Measurements from ENCODE around the gene SLC44A4. TPM values are rescaled to one million over a fixed set of nuclear protein-coding genes. Genes with fewer than 3 reads are reported as not detected.
"Not testable (repeated sequence)": the region's sequence is repeated elsewhere in the genome, so short reads cannot be mapped to it uniquely, and the experiment has no call there.

SLC44A4 gene
- total and polyA plus RNA-seq, 8 donors, result 35.4 to 201 (median 121) TPM

- no peaks in the 10 kb centered on the region for H3K36me3 ChIP-seq
- WGBS, 5 donors, result 31 to 53% (median 39%) methylated on average over 4 of the region's 4 CpGs
- intact Hi-C loops (cut with DNase I; ENCODE audit: low total_unique reads), result no loop called here
- no peaks in the 10 kb centered on the region for H3K9me3 ChIP-seq
- peaks cover 31 to 61% (median 51%) of the 10 kb centered on the region in 4 donors for H3K4me1 ChIP-seq
- no peak overlapping the region for H3K4me3 ChIP-seq
- no peak for TF ChIP-seq CTCF (IDR thresholded peaks at IDR 0.05)
- no peak for TF ChIP-seq POLR2A (IDR thresholded peaks at IDR 0.05)
- TF ChIP-seq POLR2AphosphoS5 (IDR thresholded peaks at IDR 0.05), result no peak
- peak overlapping the region; percentile 89 to 99 (median 98) for H3K27ac ChIP-seq
- DNase-seq, result no peak
- H3K27me3 ChIP-seq, result no peaks in the 10 kb centered on the region
Measured at GRCh38 chr6:31825553-31825952, 53.2 kb downstream of the SLC44A4 start.

- Histone ChIP-seq H3K4me1 (peaks cover 49 to 76% (median 69%) of the 10 kb centered on the region in 4 donors), H3K27ac (peak overlapping the region; percentile 30 to 99 (median 98))
- H3K36me3 ChIP-seq; DNase-seq; intact Hi-C loops (cut with DNase I; ENCODE audit: low total_unique reads); H3K27me3 ChIP-seq; H3K4me3 ChIP-seq; H3K9me3 ChIP-seq: not testable (repeated sequence)
- WGBS, 5 donors, result 78 to 90% (median 88%) methylated on average over 9 of the region's 9 CpGs
Measured at GRCh38 chr6:31823592-31824196, 55.1 kb downstream of the SLC44A4 start.

- peak overlapping the region; percentile 89 to 99 (median 98) for H3K27ac ChIP-seq
- H3K36me3 ChIP-seq, result no peaks in the 10 kb centered on the region
- no peaks in the 10 kb centered on the region for H3K27me3 ChIP-seq
- H3K9me3 ChIP-seq, result no peaks in the 10 kb centered on the region
- intact Hi-C loops (cut with DNase I; ENCODE audit: low total_unique reads), result no loop called here
- TF ChIP-seq POLR2AphosphoS5 (IDR thresholded peaks at IDR 0.05), result peak; percentile 89 to 94 (median 91)
- no peak for TF ChIP-seq CTCF (IDR thresholded peaks at IDR 0.05)
- peak in 1 of 4 donors; percentile 62 for TF ChIP-seq POLR2A (IDR thresholded peaks at IDR 0.05)
- peak; percentile 17 for TF ChIP-seq EP300 (IDR thresholded peaks at IDR 0.05)
- 1 to 2% (median 1%) methylated on average over 22 to 25 of the region's 25 CpGs for WGBS, 5 donors
- peak; percentile 88 to 93 for DNase-seq
- H3K4me3 ChIP-seq, result peak overlapping the region; percentile 41 to 54 (median 48)
- peaks cover 61 to 89% (median 81%) of the 10 kb centered on the region in 4 donors for H3K4me1 ChIP-seq
Measured at GRCh38 chr6:31822036-31822821, 56.6 kb downstream of the SLC44A4 start.

- no peaks in the 10 kb centered on the region for H3K27me3 ChIP-seq
- 1 to 4% (median 3%) methylated on average over 38 to 39 of the region's 39 CpGs for whole genome bisulfite sequencing, 5 donors
- no peaks in the 10 kb centered on the region for H3K9me3 ChIP-seq
- peak; percentile 84 to 87 for DNase-seq
- H3K36me3 ChIP-seq, result no peaks in the 10 kb centered on the region
- TF ChIP-seq POLR2AphosphoS5 (IDR thresholded peaks at IDR 0.05), result peak in 2 of 3 donors; percentile 13 to 31
- TF ChIP-seq EP300 (IDR thresholded peaks at IDR 0.05), result no peak
- TF ChIP-seq CTCF (IDR thresholded peaks at IDR 0.05), result no peak
- no peak for TF ChIP-seq POLR2A (IDR thresholded peaks at IDR 0.05)
- peak overlapping the region; percentile 89 to 99 (median 98) for H3K27ac ChIP-seq
- H3K4me1 ChIP-seq, result peaks cover 59 to 85% (median 78%) of the 10 kb centered on the region in 4 donors
- intact Hi-C loops (cut with DNase I; ENCODE audit: low total_unique reads), result no loop called here
- peak overlapping the region; percentile 41 to 54 (median 48) for H3K4me3 ChIP-seq
Measured at GRCh38 chr6:31821301-31822035, 57.3 kb downstream of the SLC44A4 start.

- intact Hi-C loops (cut with DNase I; ENCODE audit: low total_unique reads); H3K27me3 ChIP-seq; H3K4me3 ChIP-seq; DNase-seq; H3K9me3 ChIP-seq; H3K36me3 ChIP-seq: not testable (repeated sequence)
- H3K4me1 ChIP-seq, result peaks cover 49 to 74% (median 68%) of the 10 kb centered on the region in 4 donors
- H3K27ac ChIP-seq, result peak overlapping the region; percentile 77 to 99 (median 98)
- 77 to 85% (median 84%) methylated on average over 9 to 10 of the region's 10 CpGs for WGBS, 5 donors
Measured at GRCh38 chr6:31820399-31820798, 58.4 kb downstream of the SLC44A4 start.
